Stimulated activated CD8-positive, alpha-beta memory T cell treated with anti-CD3 and anti-CD28 coated beads, Interleukin-12 subunit alpha, Interleukin-12 subunit beta, amount 100 ng/mL, for 1 hour (primary cell): ENCODE measurements around the gene RCSD1.
A peak's percentile ranks its signal among the peaks of the same experiment; 100 is the strongest.

Experiments used
- DNase-seq: peaks from one replicate; pipeline ENCODE4 v3.0.0-alpha.2; 2020; ENCODE audit warnings: low read depth

The RCSD1 gene

GRCh38 chr1:167669209-167670124, 39.4 kb downstream of the RCSD1 start:
- DNase-seq, result no peak

GRCh38 chr1:167670563-167670962, 40.5 kb downstream of the RCSD1 start:
- no peak for DNase-seq

GRCh38 chr1:167671727-167672511, 41.9 kb downstream of the RCSD1 start:
- no peak for DNase-seq

GRCh38 chr1:167672831-167673230, 42.8 kb downstream of the RCSD1 start:
- no peak for DNase-seq

- DNase-seq, result no peak
Observed at GRCh38 chr1:167673265-167673664, 43.2 kb downstream of the RCSD1 start.

- no peak for DNase-seq
Observed at GRCh38 chr1:167674156-167674555, 44.1 kb downstream of the RCSD1 start.

- no peak for DNase-seq
Observed at GRCh38 chr1:167675440-167675839, 45.4 kb downstream of the RCSD1 start.

- DNase-seq, result no peak
Observed at GRCh38 chr1:167676205-167676915, 46.3 kb downstream of the RCSD1 start.

GRCh38 chr1:167676916-167677848, 47.1 kb downstream of the RCSD1 start:
- no peak for DNase-seq

GRCh38 chr1:167678422-167678821, 48.4 kb downstream of the RCSD1 start:
- no peak for DNase-seq

GRCh38 chr1:167678838-167679237, 48.8 kb downstream of the RCSD1 start:
- DNase-seq, result no peak

- DNase-seq, result no peak
Observed at GRCh38 chr1:167679714-167680113, 49.7 kb downstream of the RCSD1 start.

GRCh38 chr1:167681024-167681423, 51.0 kb downstream of the RCSD1 start:
- DNase-seq, result no peak

- DNase-seq, result no peak
Observed at GRCh38 chr1:167681451-167682098, 51.5 kb downstream of the RCSD1 start.

- no peak for DNase-seq
Observed at GRCh38 chr1:167683226-167683625, 53.2 kb downstream of the RCSD1 start.

GRCh38 chr1:167683641-167684502, 53.8 kb downstream of the RCSD1 start:
- no peak for DNase-seq

- DNase-seq, result no peak
Observed at GRCh38 chr1:167685844-167686243, 55.8 kb downstream of the RCSD1 start.

- peak; percentile 73 for DNase-seq
Observed at GRCh38 chr1:167687919-167688519, 58.0 kb downstream of the RCSD1 start.

GRCh38 chr1:167689567-167689920, 59.5 kb downstream of the RCSD1 start:
- DNase-seq, result no peak

GRCh38 chr1:167690053-167690452, 60.0 kb downstream of the RCSD1 start:
- DNase-seq, result no peak
